ENCODE results near the gene EFHC2.

- no peak for TF ChIP-seq CTCF (IDR thresholded peaks at IDR 0.05)
- no peak for TF ChIP-seq POLR2A (IDR thresholded peaks at IDR 0.05)
Observed at GRCh38 chrX:44175455-44175854, 168.0 kb downstream of the EFHC2 start.
